GM12874 (cell line): ENCODE data around the gene ZNF124.
"Not testable (repeated sequence)": the region's sequence is repeated elsewhere in the genome, so short reads cannot be mapped to it uniquely, and the experiment has no call there.

Experiments
- TF ChIP-seq, protein P1 (sequence below): IDR thresholded peaks from 2 replicates; pipeline ENCODE4 v1.5.1; 2011; ENCODE audit warnings: low read depth, mild to moderate bottlenecking, control low read depth, low read length, moderate library complexity; ENCODE audit not compliant: insufficient read depth

The ZNF124 gene

GRCh38 chr1:247171875-247172563 is at the start of gene ZNF124:
TSS of gene ZNF124 (minus strand) at chr1:247172020. CDS start at chr1:247171877, 143 bp downstream.
- TF ChIP-seq, protein P1, sequence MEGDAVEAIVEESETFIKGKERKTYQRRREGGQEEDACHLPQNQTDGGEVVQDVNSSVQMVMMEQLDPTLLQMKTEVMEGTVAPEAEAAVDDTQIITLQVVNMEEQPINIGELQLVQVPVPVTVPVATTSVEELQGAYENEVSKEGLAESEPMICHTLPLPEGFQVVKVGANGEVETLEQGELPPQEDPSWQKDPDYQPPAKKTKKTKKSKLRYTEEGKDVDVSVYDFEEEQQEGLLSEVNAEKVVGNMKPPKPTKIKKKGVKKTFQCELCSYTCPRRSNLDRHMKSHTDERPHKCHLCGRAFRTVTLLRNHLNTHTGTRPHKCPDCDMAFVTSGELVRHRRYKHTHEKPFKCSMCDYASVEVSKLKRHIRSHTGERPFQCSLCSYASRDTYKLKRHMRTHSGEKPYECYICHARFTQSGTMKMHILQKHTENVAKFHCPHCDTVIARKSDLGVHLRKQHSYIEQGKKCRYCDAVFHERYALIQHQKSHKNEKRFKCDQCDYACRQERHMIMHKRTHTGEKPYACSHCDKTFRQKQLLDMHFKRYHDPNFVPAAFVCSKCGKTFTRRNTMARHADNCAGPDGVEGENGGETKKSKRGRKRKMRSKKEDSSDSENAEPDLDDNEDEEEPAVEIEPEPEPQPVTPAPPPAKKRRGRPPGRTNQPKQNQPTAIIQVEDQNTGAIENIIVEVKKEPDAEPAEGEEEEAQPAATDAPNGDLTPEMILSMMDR, result not testable (repeated sequence)

DNA sequence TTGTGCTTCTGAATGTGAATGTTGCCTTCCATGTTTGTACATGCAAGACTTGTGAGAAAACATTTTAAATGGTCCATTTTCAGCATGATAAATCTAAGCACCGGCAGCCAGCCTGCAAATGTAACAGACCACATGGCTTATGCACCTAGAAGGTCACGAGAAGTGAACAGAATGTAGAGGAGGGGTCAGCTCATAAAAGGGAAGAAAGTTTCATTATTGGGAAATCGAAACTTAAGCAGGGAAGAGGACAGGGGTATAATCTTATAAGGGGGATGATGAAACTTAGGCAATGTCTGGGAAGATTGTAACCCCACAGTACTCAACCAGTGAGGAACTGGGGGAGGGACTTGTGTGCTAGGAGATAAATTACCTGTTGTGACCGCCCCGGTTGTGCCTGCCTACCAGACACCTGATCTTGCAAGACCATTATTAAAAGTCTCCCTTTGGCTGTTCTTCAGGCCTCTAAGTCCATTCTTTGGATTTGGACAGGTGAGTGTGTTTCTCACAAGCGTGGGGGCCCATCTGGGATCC is 46.4 kb upstream of the ZNF124 start:
- TF ChIP-seq, protein P1, result no peak

- TF ChIP-seq, protein P1, result no peak
These were observed 44.4 kb upstream of the ZNF124 start for GRCh38 chr1:247216261-247216660.

DNA sequence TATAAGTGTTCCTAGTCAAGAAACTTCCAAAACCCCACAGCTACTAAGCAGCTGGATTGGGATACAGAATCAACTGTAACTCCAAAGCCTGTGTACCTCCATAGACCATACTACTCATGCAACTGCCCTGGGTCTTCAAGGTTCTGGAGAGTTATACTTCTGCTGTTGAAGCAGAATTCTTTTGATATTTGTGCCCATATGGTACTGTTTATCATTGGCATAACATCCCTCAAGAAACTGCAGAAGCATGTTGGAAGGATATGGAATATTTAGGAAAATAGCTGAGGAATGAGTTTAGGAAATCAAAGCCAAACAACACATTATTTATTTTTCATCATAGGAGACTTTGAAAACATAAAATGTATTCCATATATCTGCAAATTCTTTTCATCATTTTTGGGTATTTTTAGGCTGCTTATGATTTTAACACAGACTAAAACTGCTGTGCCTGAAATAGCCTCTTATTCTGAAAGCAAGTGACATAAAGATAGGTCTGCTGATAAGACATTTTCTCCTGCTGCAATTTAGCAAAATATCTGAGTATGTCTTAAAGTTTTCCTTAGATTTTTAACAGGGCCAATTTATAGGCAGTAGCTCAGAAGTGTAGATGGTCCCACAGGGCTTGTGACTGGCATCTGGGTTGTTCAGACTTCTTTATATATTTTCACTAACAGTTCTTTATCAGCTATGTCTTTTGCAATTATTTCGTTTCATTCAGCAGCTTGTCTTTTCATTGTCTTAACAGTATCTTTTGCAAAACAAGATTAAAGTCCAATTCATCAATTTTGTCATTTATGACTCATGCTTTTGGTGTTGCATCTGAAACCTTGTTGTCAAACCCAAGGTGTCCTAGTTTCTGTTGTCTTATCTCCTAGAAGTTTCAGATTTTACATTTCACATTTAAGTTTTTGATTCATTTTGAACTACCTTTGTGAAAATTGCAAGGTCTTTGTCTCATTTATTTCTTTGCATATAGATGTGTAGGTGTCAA is 41.1 kb upstream of the ZNF124 start:
- TF ChIP-seq, protein P1, result no peak

DNA sequence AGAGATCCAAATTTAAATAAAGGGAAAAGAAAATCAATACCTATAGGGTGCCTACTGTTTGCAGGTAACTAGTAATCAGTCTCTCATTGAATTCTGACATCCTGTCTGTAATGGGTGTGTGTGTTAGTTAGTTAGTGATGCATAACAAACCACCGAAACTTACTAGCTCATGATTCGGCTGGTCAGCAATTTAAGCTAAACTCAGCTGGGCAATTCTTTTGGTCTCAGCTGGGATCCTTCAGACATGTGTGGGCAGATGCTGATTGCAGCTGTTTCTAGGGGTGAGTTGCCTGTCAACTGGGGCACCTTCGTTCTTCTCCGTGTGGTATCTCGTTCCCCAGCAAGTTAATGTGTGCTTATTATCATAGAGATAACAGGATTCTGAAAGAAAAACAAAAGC is 40.2 kb upstream of the ZNF124 start:
- TF ChIP-seq, protein P1, result no peak

- TF ChIP-seq, protein P1, result no peak
These were observed 39.5 kb upstream of the ZNF124 start for GRCh38 chr1:247211339-247211738.
